Measurements from ENCODE around the gene CARD9.

CARD9 gene

GRCh38 chr9:136401173-136401922, 27.9 kb upstream of the CARD9 start:
- DNase-seq (ENCODE audit: low spot score): no peak

GRCh38 chr9:136400038-136400834, 26.8 kb upstream of the CARD9 start, which contains the start of gene SNAPC4:
TSS of gene SNAPC4 (minus strand) at chr9:136400170. CDS start at chr9:136398428, 1,742 bp downstream.
- peak; percentile 88 for DNase-seq (ENCODE audit: low spot score)

- peak; percentile 32 for DNase-seq (ENCODE audit: low spot score)
These were observed 25.9 kb upstream of the CARD9 start for GRCh38 chr9:136399176-136400037.

GRCh38 chr9:136398286-136398685, 24.8 kb upstream of the CARD9 start:
- DNase-seq (ENCODE audit: low spot score): no peak

GRCh38 chr9:136397643-136398042, 24.2 kb upstream of the CARD9 start:
- no peak for DNase-seq (ENCODE audit: low spot score)

- DNase-seq (ENCODE audit: low spot score): no peak
These were observed 22.7 kb upstream of the CARD9 start for GRCh38 chr9:136396219-136396515.

- DNase-seq (ENCODE audit: low spot score): no peak
These were observed 22.1 kb upstream of the CARD9 start for GRCh38 chr9:136395345-136396218.

- no peak for DNase-seq (ENCODE audit: low spot score)
These were observed 21.5 kb upstream of the CARD9 start for GRCh38 chr9:136395020-136395340.

- no peak for DNase-seq (ENCODE audit: low spot score)
These were observed 21.0 kb upstream of the CARD9 start for GRCh38 chr9:136394312-136395019.

- no peak for DNase-seq (ENCODE audit: low spot score)
These were observed 20.1 kb upstream of the CARD9 start for GRCh38 chr9:136393531-136393930.

GRCh38 chr9:136392538-136393449, 19.3 kb upstream of the CARD9 start:
- DNase-seq (ENCODE audit: low spot score): no peak

- DNase-seq (ENCODE audit: low spot score): no peak
These were observed 18.5 kb upstream of the CARD9 start for GRCh38 chr9:136391737-136392537.

- DNase-seq (ENCODE audit: low spot score): no peak
These were observed 15.9 kb upstream of the CARD9 start for GRCh38 chr9:136389396-136389795.

- no peak for DNase-seq (ENCODE audit: low spot score)
These were observed 13.7 kb upstream of the CARD9 start for GRCh38 chr9:136387217-136387616.

- no peak for DNase-seq (ENCODE audit: low spot score)
These were observed 12.5 kb upstream of the CARD9 start for GRCh38 chr9:136386018-136386417.

- peak; percentile 52 for DNase-seq (ENCODE audit: low spot score)
These were observed 11.5 kb upstream of the CARD9 start for GRCh38 chr9:136385015-136385414.

GRCh38 chr9:136383436-136383835, 10.0 kb upstream of the CARD9 start:
- no peak for DNase-seq (ENCODE audit: low spot score)

GRCh38 chr9:136381966-136382513, 8.6 kb upstream of the CARD9 start:
- no peak for DNase-seq (ENCODE audit: low spot score)

GRCh38 chr9:136381311-136381710, 7.8 kb upstream of the CARD9 start:
- no peak for DNase-seq (ENCODE audit: low spot score)

Data from CD4-positive, alpha-beta T cell treated with Interleukin-2 at 100 ng/mL for 4 hours (primary cell).